BJ (cell line): ENCODE data around the gene LAMA4. TPM values are rescaled to one million over a fixed set of nuclear protein-coding genes. Genes with fewer than 3 reads are reported as not detected.

ENCODE experiments used
- CTCF ChIA-PET: fragments of 350-600 bp; formaldehyde crosslinking; extraction: SDS; loops from one replicate; lab custom pipeline; 2021; ENCODE audit warnings: antibody characterized with exemption, inconsistent platforms; lab: Yijun Ruan, JAX
- POLR2A ChIA-PET: fragments of 300-600 bp; sonication (Branson Sonifier 250); formaldehyde crosslinking; extraction: SDS; loops from one replicate; lab custom pipeline; 2021; ENCODE audit warnings: antibody characterized with exemption; lab: Charles Lee
- DNase-seq: peaks from one replicate; pipeline ENCODE4 v3.0.0-alpha.2; 2011; ENCODE audit warnings: low read depth
- H3K27me3 ChIP-seq: 2 replicates; pipeline ENCODE4 v1.6.0; 2011; ENCODE audit warnings: low read length; ENCODE audit not compliant: control insufficient read depth, insufficient read depth
- H3K36me3 ChIP-seq: 2 replicates; pipeline ENCODE4 v1.5.1; 2011; ENCODE audit warnings: low read length; ENCODE audit not compliant: control insufficient read depth, insufficient read depth
- H3K4me3 ChIP-seq: 2 replicates; pipeline ENCODE4 v1.5.1; 2011; ENCODE audit warnings: low read depth, mild to moderate bottlenecking, control low read depth, low read length
- CTCF ChIP-seq: IDR thresholded peaks from 2 replicates; pipeline ENCODE4 v1.5.1; 2011; ENCODE audit warnings: low read depth, mild to moderate bottlenecking, control low read depth, inconsistent platforms, low read length, moderate library complexity; ENCODE audit not compliant: insufficient read depth
- polyA plus RNA-seq: library from polyadenylated mRNA; depleted of rRNA; stranded (reverse); fragments of >200 nt; gene quantifications from 2 replicates; pipeline ENCODE4 v1.2.3, GENCODE V29; 2011

Gene LAMA4
- polyA plus RNA-seq, 1 experiment = 301 TPM

GRCh38 chr6:112118034-112118433 is 136.3 kb downstream of the LAMA4 start:
- no peak for DNase-seq
- ChIA-PET POLR2A (no interaction called here), CTCF (interaction anchor here (0.7 to 1.2 kb wide), 2 partner anchors 17 to 31 kb away, joined by 3 read pairs; partner anchors contain the start of genes FAM229B and TUBE1)
- H3K27me3 ChIP-seq = no peaks in the 10 kb centered on the region
- no peak for TF ChIP-seq CTCF
- peaks cover 13% of the 10 kb centered on the region for H3K36me3 ChIP-seq
- H3K4me3 ChIP-seq = no peak overlapping the region

DNA sequence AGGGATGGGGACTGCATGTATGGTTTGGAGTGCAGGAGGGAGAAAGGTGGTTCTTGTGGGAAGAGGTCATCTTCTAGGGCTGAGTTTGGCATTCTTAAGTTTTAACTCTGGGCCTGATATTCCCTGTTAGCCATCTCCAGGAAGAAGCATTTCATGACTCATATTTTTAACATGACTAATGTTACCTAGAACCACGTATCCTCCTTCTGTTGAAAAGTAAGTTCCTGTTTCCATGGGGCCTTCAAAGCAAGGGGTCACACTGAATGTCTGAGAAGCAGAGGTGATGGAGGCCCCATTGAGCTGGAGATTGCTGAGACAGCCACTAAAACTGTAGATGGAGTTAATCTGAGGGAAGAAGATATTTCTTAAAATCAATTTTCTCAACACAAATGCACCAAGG is 136.8 kb downstream of the LAMA4 start:
- Histone ChIP-seq H3K36me3 (peaks cover 13% of the 10 kb centered on the region), H3K27me3 (no peaks in the 10 kb centered on the region), H3K4me3 (no peak overlapping the region)
- CTCF ChIA-PET = interaction anchor here (0.6 to 1.2 kb wide), 2 partner anchors 30 to 1154 kb away, joined by 3 read pairs; partner anchors contain the start of genes FAM229B and TUBE1
- TF ChIP-seq CTCF = no peak
- no peak for DNase-seq
- POLR2A ChIA-PET = no interaction called here

- ChIA-PET CTCF (no interaction called here), POLR2A (no interaction called here)
- H3K36me3 ChIP-seq = peaks cover 20% of the 10 kb centered on the region
- DNase-seq = no peak
- TF ChIP-seq CTCF = no peak
- no peak overlapping the region for H3K4me3 ChIP-seq
- H3K27me3 ChIP-seq = no peaks in the 10 kb centered on the region
Observed at GRCh38 chr6:112116221-112116620, 138.1 kb downstream of the LAMA4 start.

DNA sequence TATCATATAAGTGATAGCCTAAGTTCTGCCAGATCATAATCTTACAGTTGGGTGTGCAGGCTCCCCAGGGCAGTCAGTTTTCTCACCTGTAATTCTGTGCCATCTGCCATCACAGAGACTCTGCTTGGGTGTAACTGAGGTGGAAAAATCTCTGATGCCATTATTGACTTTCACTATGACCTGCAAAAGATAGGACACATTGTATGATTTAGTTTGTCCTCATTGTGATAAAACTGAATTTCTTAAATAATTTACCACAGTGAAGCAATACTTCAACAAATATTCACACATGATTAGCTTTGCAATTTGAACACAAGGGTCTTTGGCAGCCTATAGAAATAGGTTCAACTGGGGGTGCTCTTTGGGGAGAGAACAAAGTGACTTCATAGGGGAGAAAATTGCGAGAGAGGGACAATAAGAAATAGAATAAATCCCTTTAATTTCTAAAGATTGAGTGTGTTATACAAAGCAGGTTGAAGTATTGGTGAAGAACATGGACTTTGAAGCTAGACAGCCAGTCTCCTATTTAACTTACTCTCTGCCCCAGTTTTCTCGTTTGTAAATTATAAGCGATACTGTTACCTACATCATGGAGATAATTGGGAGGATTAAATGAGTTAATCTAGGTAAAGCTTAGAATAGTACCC is 139.7 kb downstream of the LAMA4 start:
- Histone ChIP-seq H3K4me3 (no peak overlapping the region), H3K27me3 (no peaks in the 10 kb centered on the region), H3K36me3 (peaks cover 19% of the 10 kb centered on the region)
- ChIA-PET CTCF (no interaction called here), POLR2A (no interaction called here)
- no peak for TF ChIP-seq CTCF
- DNase-seq = no peak

- ChIA-PET POLR2A (no interaction called here), CTCF (no interaction called here)
- no peak for DNase-seq
- H3K4me3 ChIP-seq = no peak overlapping the region
- H3K36me3 ChIP-seq = peaks cover 18% of the 10 kb centered on the region
- no peaks in the 10 kb centered on the region for H3K27me3 ChIP-seq
- TF ChIP-seq CTCF = no peak
Observed at GRCh38 chr6:112113918-112114317, 140.4 kb downstream of the LAMA4 start.
